Measurements from ENCODE around the gene PEX12.

DNA sequence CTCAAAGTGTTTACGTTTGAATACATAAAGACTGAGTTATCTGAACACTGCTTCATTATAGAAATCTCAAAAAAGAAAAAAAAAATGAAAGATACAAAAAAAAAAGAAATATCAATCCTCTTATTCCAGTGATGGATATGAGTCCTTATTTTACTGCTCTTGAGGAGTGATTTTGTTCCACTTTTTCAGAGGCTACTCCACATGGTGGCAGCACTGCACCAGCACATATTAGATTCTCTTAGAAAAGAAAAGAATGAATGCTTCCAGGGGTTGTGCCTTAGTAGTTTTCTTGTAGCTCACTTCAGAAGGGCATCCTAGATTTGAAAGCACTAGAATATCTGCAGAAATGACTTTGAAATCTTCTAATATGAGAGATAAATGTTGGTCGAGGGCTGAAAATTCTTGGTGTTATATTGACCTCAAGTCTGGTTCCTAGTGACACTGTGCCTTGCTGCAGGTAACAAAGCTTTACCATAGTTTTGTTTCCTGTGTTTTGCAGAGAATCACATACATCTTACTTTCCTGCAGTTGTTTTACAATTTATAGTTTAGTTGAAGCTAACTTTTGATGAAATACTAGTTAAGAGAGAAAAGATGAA lies 34.7 kb upstream of the PEX12 start:
- TF ChIP-seq, protein P1, sequence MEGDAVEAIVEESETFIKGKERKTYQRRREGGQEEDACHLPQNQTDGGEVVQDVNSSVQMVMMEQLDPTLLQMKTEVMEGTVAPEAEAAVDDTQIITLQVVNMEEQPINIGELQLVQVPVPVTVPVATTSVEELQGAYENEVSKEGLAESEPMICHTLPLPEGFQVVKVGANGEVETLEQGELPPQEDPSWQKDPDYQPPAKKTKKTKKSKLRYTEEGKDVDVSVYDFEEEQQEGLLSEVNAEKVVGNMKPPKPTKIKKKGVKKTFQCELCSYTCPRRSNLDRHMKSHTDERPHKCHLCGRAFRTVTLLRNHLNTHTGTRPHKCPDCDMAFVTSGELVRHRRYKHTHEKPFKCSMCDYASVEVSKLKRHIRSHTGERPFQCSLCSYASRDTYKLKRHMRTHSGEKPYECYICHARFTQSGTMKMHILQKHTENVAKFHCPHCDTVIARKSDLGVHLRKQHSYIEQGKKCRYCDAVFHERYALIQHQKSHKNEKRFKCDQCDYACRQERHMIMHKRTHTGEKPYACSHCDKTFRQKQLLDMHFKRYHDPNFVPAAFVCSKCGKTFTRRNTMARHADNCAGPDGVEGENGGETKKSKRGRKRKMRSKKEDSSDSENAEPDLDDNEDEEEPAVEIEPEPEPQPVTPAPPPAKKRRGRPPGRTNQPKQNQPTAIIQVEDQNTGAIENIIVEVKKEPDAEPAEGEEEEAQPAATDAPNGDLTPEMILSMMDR (IDR thresholded peaks at IDR 0.05): peak in 4 of 6 experiments; percentile 48 to 79 (median 75)
- no peak for TF ChIP-seq POLR2A (IDR thresholded peaks at IDR 0.05)

Measured in Peyer's patch (tissue), 4 donors.